H1 (cell line): ENCODE data around the gene PALD1.
"Not testable (repeated sequence)": the region's sequence is repeated elsewhere in the genome, so short reads cannot be mapped to it uniquely, and the experiment has no call there.

Source experiments
- CTCF ChIP-seq, 3 experiments: IDR thresholded peaks; 1 replicate in 2 of 3; 2 replicates in 1 of 3; pipeline versions ENCODE4 v1.5.1 to v1.6.1; 2011; ENCODE audit warnings: low read length in 3 of 3, mild to moderate bottlenecking in 3 of 3, inconsistent platforms in 2 of 3, low read depth in 1 of 3, moderate library complexity in 1 of 3; ENCODE audit not compliant: insufficient read depth in 1 of 3; ENCODE audit errors: control extremely low read depth in 1 of 3
- EZH2 ChIP-seq: fragments of 200-600 bp; sonication (generic); IDR thresholded peaks from 2 replicates; pipeline ENCODE4 v1.7.1; 2012; ENCODE audit warnings: low read depth, mild to moderate bottlenecking, moderate library complexity, low read length, inconsistent platforms; ENCODE audit not compliant: severe bottlenecking
- POLR2A ChIP-seq, 2 experiments: IDR thresholded peaks; 1 replicate in 1 of 2; 2 replicates in 1 of 2; pipeline ENCODE4 v1.6.1; 2011; ENCODE audit warnings: low read depth in 2 of 2, low read length in 2 of 2, mild to moderate bottlenecking in 2 of 2; ENCODE audit errors: control extremely low read depth in 1 of 2
- ZNF274 ChIP-seq: IDR thresholded peaks from 2 replicates; pipeline ENCODE4 v1.7.0; 2012; ENCODE audit warnings: low read length, borderline replicate concordance; ENCODE audit errors: extremely low read depth
- TF ChIP-seq, protein P1 (sequence below): IDR thresholded peaks from 2 replicates; pipeline ENCODE4 v1.6.1; 2011; ENCODE audit warnings: low read length, improper control_type of control experiment

GRCh38 chr10:70483872-70484271 is 5.3 kb downstream of the PALD1 start:
- not testable (repeated sequence) for TF ChIP-seq POLR2A (IDR thresholded peaks at IDR 0.05; ENCODE audit: control extremely low read depth in 1 of 2, low read depth in 2 of 2, low read length in 2 of 2); CTCF (IDR thresholded peaks at IDR 0.05; ENCODE audit: control extremely low read depth in 1 of 3, insufficient read depth in 1 of 3, low read depth in 1 of 3, low read length in 3 of 3); EZH2; ZNF274
- TF ChIP-seq, protein P1, sequence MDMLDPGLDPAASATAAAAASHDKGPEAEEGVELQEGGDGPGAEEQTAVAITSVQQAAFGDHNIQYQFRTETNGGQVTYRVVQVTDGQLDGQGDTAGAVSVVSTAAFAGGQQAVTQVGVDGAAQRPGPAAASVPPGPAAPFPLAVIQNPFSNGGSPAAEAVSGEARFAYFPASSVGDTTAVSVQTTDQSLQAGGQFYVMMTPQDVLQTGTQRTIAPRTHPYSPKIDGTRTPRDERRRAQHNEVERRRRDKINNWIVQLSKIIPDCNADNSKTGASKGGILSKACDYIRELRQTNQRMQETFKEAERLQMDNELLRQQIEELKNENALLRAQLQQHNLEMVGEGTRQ: not testable (repeated sequence)
